GM12873 (cell line): Measurements from ENCODE around the gene EPHB2.

Experiments
- CTCF ChIP-seq: IDR thresholded peaks from 2 replicates; pipeline ENCODE4 v1.5.1; 2012; ENCODE audit warnings: low read depth, mild to moderate bottlenecking, moderate library complexity, low read length, control low read depth; ENCODE audit not compliant: insufficient read depth; ENCODE audit errors: missing control alignments

The EPHB2 gene

GRCh38 chr1:22683547-22683946 lies 27.1 kb upstream of the EPHB2 start:
- TF ChIP-seq CTCF = no peak

GRCh38 chr1:22685591-22686059 lies 25.0 kb upstream of the EPHB2 start:
- TF ChIP-seq CTCF = no peak

GRCh38 chr1:22687191-22687590 lies 23.4 kb upstream of the EPHB2 start:
- TF ChIP-seq CTCF = no peak

- no peak for TF ChIP-seq CTCF
These were observed 22.2 kb upstream of the EPHB2 start for GRCh38 chr1:22688466-22688865.

GRCh38 chr1:22689505-22689904 lies 21.1 kb upstream of the EPHB2 start:
- no peak for TF ChIP-seq CTCF

GRCh38 chr1:22691031-22691753 lies 19.4 kb upstream of the EPHB2 start:
- TF ChIP-seq CTCF = no peak

- TF ChIP-seq CTCF = no peak
These were observed 16.5 kb upstream of the EPHB2 start for GRCh38 chr1:22694172-22694571.
